Hepatocyte (in vitro differentiated cells): ENCODE data around the gene GPR65. TPM values are rescaled to one million over a fixed set of nuclear protein-coding genes. Genes with fewer than 3 reads are reported as not detected.
A peak's percentile ranks its signal among the peaks of the same experiment; 100 is the strongest.

ENCODE experiments used
- DNase-seq: peaks from one replicate; pipeline ENCODE4 v3.0.0-alpha.2; 2016; ENCODE audit warnings: low spot score
- H2AFZ ChIP-seq: fragments of 200-600 bp; sonication (generic); 2 replicates; pipeline ENCODE4 v1.6.0; 2016; ENCODE audit warnings: antibody characterized with exemption, mild to moderate bottlenecking
- H3K27ac ChIP-seq: fragments of 200-600 bp; sonication (generic); 2 replicates; pipeline ENCODE4 v1.5.1; 2016; ENCODE audit warnings: mild to moderate bottlenecking
- H3K27me3 ChIP-seq: fragments of 200-600 bp; sonication (generic); 2 replicates; pipeline ENCODE4 v1.6.1; 2016
- H3K36me3 ChIP-seq: fragments of 200-600 bp; sonication (generic); replicated peaks from 2 replicates; pipeline ENCODE4 v1.5.1; 2016; ENCODE audit warnings: low read depth; ENCODE audit not compliant: insufficient read depth
- H3K4me1 ChIP-seq: fragments of 200-600 bp; sonication (generic); 2 replicates; pipeline ENCODE4 v1.5.1; 2016; ENCODE audit warnings: mild to moderate bottlenecking, moderate library complexity; ENCODE audit not compliant: insufficient read depth
- H3K4me2 ChIP-seq: fragments of 200-600 bp; sonication (generic); 2 replicates; pipeline ENCODE4 v1.6.0; 2016
- H3K4me3 ChIP-seq: fragments of 200-600 bp; sonication (generic); 2 replicates; pipeline ENCODE4 v1.5.1; 2016; ENCODE audit warnings: mild to moderate bottlenecking
- H3K79me2 ChIP-seq: fragments of 200-600 bp; sonication (generic); 2 replicates; pipeline ENCODE4 v1.6.0; 2017; ENCODE audit warnings: mild to moderate bottlenecking
- H3K9me2 ChIP-seq: fragments of 200-600 bp; sonication (generic); replicated peaks from 2 replicates; pipeline ENCODE4 v1.6.0; 2017; ENCODE audit warnings: mild to moderate bottlenecking; ENCODE audit not compliant: insufficient read depth
- H3K9me3 ChIP-seq: fragments of 200-600 bp; sonication (generic); 2 replicates; pipeline ENCODE4 v1.5.1; 2016; ENCODE audit warnings: low read depth, mild to moderate bottlenecking
- H4K20me1 ChIP-seq: fragments of 200-600 bp; sonication (generic); 2 replicates; pipeline ENCODE4 v1.6.0; 2016; ENCODE audit warnings: mild to moderate bottlenecking; ENCODE audit not compliant: insufficient read depth, poor library complexity, severe bottlenecking
- CTCF ChIP-seq: fragments of 200-600 bp; sonication (generic); IDR thresholded peaks from 2 replicates; pipeline ENCODE4 v1.5.1; 2016; ENCODE audit warnings: antibody characterized with exemption, mild to moderate bottlenecking; ENCODE audit not compliant: poor library complexity
- EZH2 ChIP-seq: fragments of 200-600 bp; sonication (generic); IDR thresholded peaks from 2 replicates; pipeline ENCODE4 v1.6.1; 2016; ENCODE audit warnings: antibody characterized with exemption, mild to moderate bottlenecking, borderline replicate concordance
- EZH2phosphoT487 ChIP-seq: fragments of 200-600 bp; sonication (generic); IDR thresholded peaks from one replicate; pipeline ENCODE4 v1.6.1; 2018; ENCODE audit warnings: antibody characterized with exemption, mild to moderate bottlenecking, low read depth, moderate library complexity; ENCODE audit not compliant: unreplicated experiment, severe bottlenecking
- WGBS: methylation state at CpG from one replicate; pipeline ENCODE4 v1.1.6; 2016; ENCODE audit warnings: low lambda C conversion rate; ENCODE audit errors: missing lambda C conversion rate; 5-methylcytosine and 5-hydroxymethylcytosine counted together
- polyA plus RNA-seq: library from polyadenylated mRNA; unstranded; fragments of >200 nt; fragmentation: Nextera tagmentation; extraction: Ambion mirVana; gene quantifications from 2 replicates; pipeline ENCODE4 v1.2.1, GENCODE V29; 2016
- total RNA-seq: library from RNA; depleted of rRNA; stranded (reverse); fragments of >200 nt; gene quantifications from 2 replicates; pipeline ENCODE4 v1.2.3, GENCODE V29; 2014

The GPR65 gene
- total and polyA plus RNA-seq, 2 experiments from 2014 or later, result 0.10 to 0.13 TPM

- Histone ChIP-seq H2AFZ (no peak overlapping the region), H3K27ac (peak overlapping the region; percentile 26), H3K4me2 (peak overlapping the region; percentile 66), H3K36me3 (no peaks in the 10 kb centered on the region), H3K9me3 (no peaks in the 10 kb centered on the region), H3K4me3 (no peak overlapping the region), H4K20me1 (no peaks in the 10 kb centered on the region), H3K79me2 (no peaks in the 10 kb centered on the region), H3K4me1 (peaks cover 23% of the 10 kb centered on the region), H3K27me3 (no peaks in the 10 kb centered on the region), H3K9me2 (no peaks in the 10 kb centered on the region)
- no peak for DNase-seq
- TF ChIP-seq CTCF (no peak), EZH2 (no peak), EZH2phosphoT487 (no peak)
- WGBS, result 71% methylated on average over 2 of the region's 2 CpGs
Observed at GRCh38 chr14:88026890-88027289, 22.0 kb downstream of the GPR65 start.

- H3K79me2 ChIP-seq, result no peaks in the 10 kb centered on the region
- TF ChIP-seq EZH2phosphoT487 (no peak), EZH2 (no peak), CTCF (no peak)
- no peak overlapping the region for H3K4me3 ChIP-seq
- 63% methylated on average over 2 of the region's 2 CpGs for WGBS
- no peak overlapping the region for H2AFZ ChIP-seq
- H3K4me2 ChIP-seq, result no peak overlapping the region
- no peaks in the 10 kb centered on the region for H3K9me3 ChIP-seq
- H3K27me3 ChIP-seq, result no peaks in the 10 kb centered on the region
- H3K27ac ChIP-seq, result no peak overlapping the region
- DNase-seq, result no peak
- H3K4me1 ChIP-seq, result peaks cover 14% of the 10 kb centered on the region
- H4K20me1 ChIP-seq, result no peaks in the 10 kb centered on the region
- H3K9me2 ChIP-seq, result no peaks in the 10 kb centered on the region
- no peaks in the 10 kb centered on the region for H3K36me3 ChIP-seq
Observed at GRCh38 chr14:88029500-88029899, 24.6 kb downstream of the GPR65 start.

GRCh38 chr14:88030079-88030478 is 25.1 kb downstream of the GPR65 start:
- peaks cover 14% of the 10 kb centered on the region for H3K4me1 ChIP-seq
- no peak for TF ChIP-seq CTCF
- TF ChIP-seq EZH2, result no peak
- TF ChIP-seq EZH2phosphoT487, result no peak
- H3K4me2 ChIP-seq, result no peak overlapping the region
- no peaks in the 10 kb centered on the region for H3K36me3 ChIP-seq
- H3K79me2 ChIP-seq, result no peaks in the 10 kb centered on the region
- H3K27ac ChIP-seq, result no peak overlapping the region
- no peak for DNase-seq
- H3K9me3 ChIP-seq, result no peaks in the 10 kb centered on the region
- H3K27me3 ChIP-seq, result no peaks in the 10 kb centered on the region
- H3K4me3 ChIP-seq, result no peak overlapping the region
- no peak overlapping the region for H2AFZ ChIP-seq
- no peaks in the 10 kb centered on the region for H3K9me2 ChIP-seq
- no peaks in the 10 kb centered on the region for H4K20me1 ChIP-seq
- 71% methylated on average over 1 of the region's 1 CpG for WGBS

GRCh38 chr14:88030892-88031291 is 26.0 kb downstream of the GPR65 start:
- 92% methylated on average over 1 of the region's 1 CpG for WGBS
- DNase-seq, result no peak

More at GRCh38 chr14:88030892-88031291, 26.0 kb downstream of the GPR65 start:
- Histone ChIP-seq H3K27me3 (no peaks in the 10 kb centered on the region), H3K4me1 (peaks cover 8% of the 10 kb centered on the region), H3K4me2 (no peak overlapping the region), H3K9me3 (no peaks in the 10 kb centered on the region), H3K36me3 (no peaks in the 10 kb centered on the region), H4K20me1 (no peaks in the 10 kb centered on the region), H3K27ac (no peak overlapping the region), H3K4me3 (no peak overlapping the region), H3K9me2 (no peaks in the 10 kb centered on the region), H3K79me2 (no peaks in the 10 kb centered on the region), H2AFZ (no peak overlapping the region)
- no peak for TF ChIP-seq CTCF
